Spleen (tissue), 7 donors: ENCODE measurements around the gene ST3GAL3.

Experiments used
- POLR2A ChIP-seq, 3 donors: fragments of 450-650 bp; IDR thresholded peaks; one replicate each; pipeline ENCODE4 v1.5.1; 2017; ENCODE audit warnings: antibody characterized with exemption in 3 of 3, mild to moderate bottlenecking in 1 of 3
- POLR2AphosphoS5 ChIP-seq, 3 donors: sonication (generic); formaldehyde crosslinking; IDR thresholded peaks; one replicate each; pipeline ENCODE4 v1.5.1; 2017; ENCODE audit warnings: antibody characterized with exemption in 3 of 3
- TF ChIP-seq, protein P1 (sequence below), 11 experiments: fragments of 200-600 bp in 7 of 11; fragments of 450-650 bp in 4 of 11; sonication (generic) in 4 of 11; IDR thresholded peaks in 8 of 11; conservative IDR thresholded peaks in 3 of 11; 1 replicate in 7 of 11; 2 replicates in 4 of 11; pipeline versions ENCODE4 v1.4.0 to v1.8.0; 2016 to 2021; ENCODE audit warnings: antibody characterized with exemption in 11 of 11, inconsistent platforms in 4 of 11, mild to moderate bottlenecking in 1 of 11
- donor health status: DM: no; HTN: no; CAD: no; lungs with moderate emphysema.
- donor health status: DM: no; HTN: no; CAD: no.
- donor health status: DM: no; HTN: no; CAD: no.

GRCh38 chr1:43706598-43707189 lies 642 bp upstream of the ST3GAL3 start:
- TF ChIP-seq, protein P1, sequence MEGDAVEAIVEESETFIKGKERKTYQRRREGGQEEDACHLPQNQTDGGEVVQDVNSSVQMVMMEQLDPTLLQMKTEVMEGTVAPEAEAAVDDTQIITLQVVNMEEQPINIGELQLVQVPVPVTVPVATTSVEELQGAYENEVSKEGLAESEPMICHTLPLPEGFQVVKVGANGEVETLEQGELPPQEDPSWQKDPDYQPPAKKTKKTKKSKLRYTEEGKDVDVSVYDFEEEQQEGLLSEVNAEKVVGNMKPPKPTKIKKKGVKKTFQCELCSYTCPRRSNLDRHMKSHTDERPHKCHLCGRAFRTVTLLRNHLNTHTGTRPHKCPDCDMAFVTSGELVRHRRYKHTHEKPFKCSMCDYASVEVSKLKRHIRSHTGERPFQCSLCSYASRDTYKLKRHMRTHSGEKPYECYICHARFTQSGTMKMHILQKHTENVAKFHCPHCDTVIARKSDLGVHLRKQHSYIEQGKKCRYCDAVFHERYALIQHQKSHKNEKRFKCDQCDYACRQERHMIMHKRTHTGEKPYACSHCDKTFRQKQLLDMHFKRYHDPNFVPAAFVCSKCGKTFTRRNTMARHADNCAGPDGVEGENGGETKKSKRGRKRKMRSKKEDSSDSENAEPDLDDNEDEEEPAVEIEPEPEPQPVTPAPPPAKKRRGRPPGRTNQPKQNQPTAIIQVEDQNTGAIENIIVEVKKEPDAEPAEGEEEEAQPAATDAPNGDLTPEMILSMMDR (IDR thresholded peaks at IDR 0.05 in 8 of 11, conservative IDR thresholded peaks at IDR 0.05 in 3 of 11) = no peak
- TF ChIP-seq POLR2A (IDR thresholded peaks at IDR 0.05) (no peak), POLR2AphosphoS5 (IDR thresholded peaks at IDR 0.05) (no peak)
